C4-2B (cell line): ENCODE data around the gene LGI4.

ENCODE experiments used
- CTCF ChIP-seq: fragments of 450-650 bp; conservative IDR thresholded peaks from 2 replicates; pipeline ENCODE4 v1.5.1; 2017; ENCODE audit warnings: mild to moderate bottlenecking
- ZFX ChIP-seq: fragments of 450-650 bp; IDR thresholded peaks from 2 replicates; pipeline ENCODE4 v1.6.1; 2017

GRCh38 chr19:35088131-35088913, 46.5 kb downstream of the LGI4 start:
- TF ChIP-seq CTCF (no peak), ZFX (no peak)
